Measurements from ENCODE around the gene DSG2.

GRCh38 chr18:31592506-31593157 is 94.7 kb downstream of the DSG2 start:
- no peak for TF ChIP-seq POLR2A (IDR thresholded peaks at IDR 0.05)
- TF ChIP-seq, protein P1, sequence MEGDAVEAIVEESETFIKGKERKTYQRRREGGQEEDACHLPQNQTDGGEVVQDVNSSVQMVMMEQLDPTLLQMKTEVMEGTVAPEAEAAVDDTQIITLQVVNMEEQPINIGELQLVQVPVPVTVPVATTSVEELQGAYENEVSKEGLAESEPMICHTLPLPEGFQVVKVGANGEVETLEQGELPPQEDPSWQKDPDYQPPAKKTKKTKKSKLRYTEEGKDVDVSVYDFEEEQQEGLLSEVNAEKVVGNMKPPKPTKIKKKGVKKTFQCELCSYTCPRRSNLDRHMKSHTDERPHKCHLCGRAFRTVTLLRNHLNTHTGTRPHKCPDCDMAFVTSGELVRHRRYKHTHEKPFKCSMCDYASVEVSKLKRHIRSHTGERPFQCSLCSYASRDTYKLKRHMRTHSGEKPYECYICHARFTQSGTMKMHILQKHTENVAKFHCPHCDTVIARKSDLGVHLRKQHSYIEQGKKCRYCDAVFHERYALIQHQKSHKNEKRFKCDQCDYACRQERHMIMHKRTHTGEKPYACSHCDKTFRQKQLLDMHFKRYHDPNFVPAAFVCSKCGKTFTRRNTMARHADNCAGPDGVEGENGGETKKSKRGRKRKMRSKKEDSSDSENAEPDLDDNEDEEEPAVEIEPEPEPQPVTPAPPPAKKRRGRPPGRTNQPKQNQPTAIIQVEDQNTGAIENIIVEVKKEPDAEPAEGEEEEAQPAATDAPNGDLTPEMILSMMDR (IDR thresholded peaks at IDR 0.05) = no peak
